ENCODE measurements around the gene CDCA4.
"Not testable (repeated sequence)": the region's sequence is repeated elsewhere in the genome, so short reads cannot be mapped to it uniquely, and the experiment has no call there.

CDCA4 gene

GRCh38 chr14:105047283-105048016 lies 26.6 kb upstream of the CDCA4 start:
- 90 to 91% methylated on average over 24 of the region's 24 CpGs for WGBS, 2 experiments
- Histone ChIP-seq H3K4me1 (ENCODE audit: control insufficient read depth, insufficient read depth, low read length) (no peaks in the 10 kb centered on the region), H3K4me3 (ENCODE audit: insufficient read depth, low read depth, low read length) (no peak overlapping the region), H3K27me3 (ENCODE audit: control insufficient read depth, insufficient read depth, low read length, poor library complexity, severe bottlenecking) (peaks cover 11% of the 10 kb centered on the region), H3K9me3 (ENCODE audit: control insufficient read depth, low read length) (no peaks in the 10 kb centered on the region), H3K36me3 (ENCODE audit: control insufficient read depth, insufficient read depth, low read length) (no peaks in the 10 kb centered on the region), H3K27ac (ENCODE audit: insufficient read depth, low read depth, low read length, poor library complexity, severe bottlenecking) (no peak overlapping the region)

GRCh38 chr14:105046891-105047282 lies 26.0 kb upstream of the CDCA4 start:
- Histone ChIP-seq H3K27ac (ENCODE audit: insufficient read depth, low read depth, low read length, poor library complexity, severe bottlenecking) (no peak overlapping the region), H3K36me3 (ENCODE audit: control insufficient read depth, insufficient read depth, low read length) (no peaks in the 10 kb centered on the region), H3K4me1 (ENCODE audit: control insufficient read depth, insufficient read depth, low read length) (no peaks in the 10 kb centered on the region), H3K27me3 (ENCODE audit: control insufficient read depth, insufficient read depth, low read length, poor library complexity, severe bottlenecking) (peaks cover 11% of the 10 kb centered on the region), H3K9me3 (ENCODE audit: control insufficient read depth, low read length) (no peaks in the 10 kb centered on the region), H3K4me3 (ENCODE audit: insufficient read depth, low read depth, low read length) (no peak overlapping the region)
- WGBS, 2 experiments, result 94 to 96% methylated on average over 9 of the region's 9 CpGs

DNA sequence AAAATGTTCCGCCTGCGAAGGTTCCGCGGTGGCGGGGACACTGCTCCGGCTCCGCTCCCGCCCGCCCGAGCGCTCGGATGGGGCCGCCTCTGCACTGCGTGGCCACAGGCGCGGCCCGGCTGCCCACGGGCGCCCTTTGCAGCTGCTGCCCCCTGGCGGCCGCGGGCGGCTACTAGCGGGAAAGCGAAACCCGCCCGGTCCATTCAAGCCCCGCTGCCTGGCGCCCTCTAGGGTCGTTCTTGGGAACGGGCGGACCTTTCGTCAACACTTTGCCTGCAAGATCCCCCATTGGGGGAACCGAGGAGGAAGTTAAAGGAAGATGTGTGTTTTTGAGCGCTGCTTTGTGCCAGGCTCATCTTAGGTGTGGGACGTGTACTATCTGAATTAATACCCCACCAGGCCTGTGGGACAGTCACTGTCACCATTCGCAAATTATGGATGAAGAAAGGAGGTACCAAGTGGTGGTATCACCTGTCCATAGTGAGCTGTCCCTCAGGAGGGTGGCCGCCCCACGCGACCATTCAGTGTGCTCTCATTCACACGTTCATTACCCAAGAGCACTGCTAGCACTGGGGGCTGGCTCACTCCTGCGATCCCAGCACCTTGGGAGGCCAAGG lies 24.9 kb upstream of the CDCA4 start:
- no peak overlapping the region for H3K4me3 ChIP-seq (ENCODE audit: insufficient read depth, low read depth, low read length)
- H3K4me1 ChIP-seq (ENCODE audit: control insufficient read depth, insufficient read depth, low read length), result no peaks in the 10 kb centered on the region
- 13 to 15% methylated on average over 42 of the region's 42 CpGs for WGBS, 2 experiments
- peaks cover 11% of the 10 kb centered on the region for H3K27me3 ChIP-seq (ENCODE audit: control insufficient read depth, insufficient read depth, low read length, poor library complexity, severe bottlenecking)
- no peaks in the 10 kb centered on the region for H3K36me3 ChIP-seq (ENCODE audit: control insufficient read depth, insufficient read depth, low read length)
- no peaks in the 10 kb centered on the region for H3K9me3 ChIP-seq (ENCODE audit: control insufficient read depth, low read length)
- no peak overlapping the region for H3K27ac ChIP-seq (ENCODE audit: insufficient read depth, low read depth, low read length, poor library complexity, severe bottlenecking)

DNA sequence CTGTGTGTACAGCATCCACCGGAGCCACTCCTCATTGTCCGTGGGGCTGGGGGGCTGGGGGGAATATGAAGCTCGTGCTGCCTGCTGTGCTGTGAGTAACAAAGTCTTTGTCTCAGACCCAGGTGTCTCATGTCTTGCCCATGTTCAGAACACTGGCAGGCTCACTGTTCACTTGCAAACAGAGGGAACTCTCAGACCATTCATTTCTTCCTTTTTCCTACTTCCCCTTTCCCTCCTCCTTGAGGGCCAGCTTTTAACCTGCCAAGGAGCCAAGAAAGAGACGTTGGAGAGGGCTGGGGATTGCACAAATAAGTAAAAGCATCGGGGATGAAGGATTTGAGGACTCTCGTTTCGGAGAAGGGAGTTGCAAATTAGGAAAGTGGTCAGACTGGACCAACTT lies 22.8 kb upstream of the CDCA4 start:
- H3K9me3 ChIP-seq (ENCODE audit: control insufficient read depth, low read length), result no peaks in the 10 kb centered on the region
- no peak overlapping the region for H3K4me3 ChIP-seq (ENCODE audit: insufficient read depth, low read depth, low read length)
- peaks cover 11% of the 10 kb centered on the region for H3K27me3 ChIP-seq (ENCODE audit: control insufficient read depth, insufficient read depth, low read length, poor library complexity, severe bottlenecking)
- no peaks in the 10 kb centered on the region for H3K36me3 ChIP-seq (ENCODE audit: control insufficient read depth, insufficient read depth, low read length)
- no peak overlapping the region for H3K27ac ChIP-seq (ENCODE audit: insufficient read depth, low read depth, low read length, poor library complexity, severe bottlenecking)
- no peaks in the 10 kb centered on the region for H3K4me1 ChIP-seq (ENCODE audit: control insufficient read depth, insufficient read depth, low read length)
- WGBS, 2 experiments, result 79 to 85% methylated on average over 7 of the region's 7 CpGs

GRCh38 chr14:105042813-105043212 lies 21.9 kb upstream of the CDCA4 start:
- no peak overlapping the region for H3K4me3 ChIP-seq (ENCODE audit: insufficient read depth, low read depth, low read length)
- no peaks in the 10 kb centered on the region for H3K36me3 ChIP-seq (ENCODE audit: control insufficient read depth, insufficient read depth, low read length)
- H3K27ac ChIP-seq (ENCODE audit: insufficient read depth, low read depth, low read length, poor library complexity, severe bottlenecking), result no peak overlapping the region
- no peaks in the 10 kb centered on the region for H3K4me1 ChIP-seq (ENCODE audit: control insufficient read depth, insufficient read depth, low read length)
- H3K9me3 ChIP-seq (ENCODE audit: control insufficient read depth, low read length), result no peaks in the 10 kb centered on the region
- WGBS, 2 experiments, result 91% methylated on average over 17 of the region's 17 CpGs
- H3K27me3 ChIP-seq (ENCODE audit: control insufficient read depth, insufficient read depth, low read length, poor library complexity, severe bottlenecking), result peaks cover 11% of the 10 kb centered on the region

- H3K9me3 ChIP-seq (ENCODE audit: control insufficient read depth, low read length), result no peaks in the 10 kb centered on the region
- H3K27ac ChIP-seq (ENCODE audit: insufficient read depth, low read depth, low read length, poor library complexity, severe bottlenecking), result no peak overlapping the region
- 83 to 86% methylated on average over 28 of the region's 28 CpGs for WGBS, 2 experiments
- H3K27me3 ChIP-seq (ENCODE audit: control insufficient read depth, insufficient read depth, low read length, poor library complexity, severe bottlenecking), result peaks cover 11% of the 10 kb centered on the region
- H3K4me3 ChIP-seq (ENCODE audit: insufficient read depth, low read depth, low read length), result no peak overlapping the region
- no peaks in the 10 kb centered on the region for H3K4me1 ChIP-seq (ENCODE audit: control insufficient read depth, insufficient read depth, low read length)
- H3K36me3 ChIP-seq (ENCODE audit: control insufficient read depth, insufficient read depth, low read length), result no peaks in the 10 kb centered on the region
These were observed 21.2 kb upstream of the CDCA4 start for GRCh38 chr14:105041841-105042765.

GRCh38 chr14:105039458-105040205 lies 18.7 kb upstream of the CDCA4 start:
- Histone ChIP-seq H3K27ac (ENCODE audit: insufficient read depth, low read depth, low read length, poor library complexity, severe bottlenecking) (no peak overlapping the region), H3K27me3 (ENCODE audit: control insufficient read depth, insufficient read depth, low read length, poor library complexity, severe bottlenecking) (peaks cover 3% of the 10 kb centered on the region), H3K4me1 (ENCODE audit: control insufficient read depth, insufficient read depth, low read length) (no peaks in the 10 kb centered on the region), H3K36me3 (ENCODE audit: control insufficient read depth, insufficient read depth, low read length) (no peaks in the 10 kb centered on the region), H3K4me3 (ENCODE audit: insufficient read depth, low read depth, low read length) (no peak overlapping the region), H3K9me3 (ENCODE audit: control insufficient read depth, low read length) (no peaks in the 10 kb centered on the region)
- 89 to 93% methylated on average over 14 of the region's 14 CpGs for WGBS, 2 experiments

- H3K4me3 ChIP-seq (ENCODE audit: insufficient read depth, low read depth, low read length); H3K36me3 ChIP-seq (ENCODE audit: control insufficient read depth, insufficient read depth, low read length); H3K4me1 ChIP-seq (ENCODE audit: control insufficient read depth, insufficient read depth, low read length); H3K9me3 ChIP-seq (ENCODE audit: control insufficient read depth, low read length); H3K27ac ChIP-seq (ENCODE audit: insufficient read depth, low read depth, low read length, poor library complexity, severe bottlenecking): not testable (repeated sequence)
- WGBS, 2 experiments, result 88 to 92% methylated on average over 1 of the region's 2 CpGs
- peaks cover 27% of the 10 kb centered on the region for H3K27me3 ChIP-seq (ENCODE audit: control insufficient read depth, insufficient read depth, low read length, poor library complexity, severe bottlenecking)
These were observed 14.7 kb upstream of the CDCA4 start for GRCh38 chr14:105035616-105036015.

- no peaks in the 10 kb centered on the region for H3K9me3 ChIP-seq (ENCODE audit: control insufficient read depth, low read length)
- no peak overlapping the region for H3K27ac ChIP-seq (ENCODE audit: insufficient read depth, low read depth, low read length, poor library complexity, severe bottlenecking)
- peaks cover 27% of the 10 kb centered on the region for H3K27me3 ChIP-seq (ENCODE audit: control insufficient read depth, insufficient read depth, low read length, poor library complexity, severe bottlenecking)
- H3K4me3 ChIP-seq (ENCODE audit: insufficient read depth, low read depth, low read length), result no peak overlapping the region
- no peaks in the 10 kb centered on the region for H3K36me3 ChIP-seq (ENCODE audit: control insufficient read depth, insufficient read depth, low read length)
- WGBS, 2 experiments, result 89 to 90% methylated on average over 17 of the region's 17 CpGs
- no peaks in the 10 kb centered on the region for H3K4me1 ChIP-seq (ENCODE audit: control insufficient read depth, insufficient read depth, low read length)
These were observed 13.6 kb upstream of the CDCA4 start for GRCh38 chr14:105034315-105035039.
